Testis (tissue), 2 donors: ENCODE data around the gene MOK.

Source experiments
- POLR2A ChIP-seq: fragments of 450-650 bp; IDR thresholded peaks from one replicate; pipeline ENCODE4 v1.6.1; 2017; ENCODE audit warnings: antibody characterized with exemption, mild to moderate bottlenecking, moderate library complexity
- TF ChIP-seq, protein P1 (sequence below), 3 experiments: fragments of 450-650 bp in 2 of 3; fragments of 200-600 bp in 1 of 3; sonication (generic) in 1 of 3; IDR thresholded peaks; one replicate each; pipeline ENCODE4 v1.5.1; 2016 to 2019; ENCODE audit warnings: antibody characterized with exemption in 3 of 3, mild to moderate bottlenecking in 2 of 3, moderate library complexity in 1 of 3

DNA sequence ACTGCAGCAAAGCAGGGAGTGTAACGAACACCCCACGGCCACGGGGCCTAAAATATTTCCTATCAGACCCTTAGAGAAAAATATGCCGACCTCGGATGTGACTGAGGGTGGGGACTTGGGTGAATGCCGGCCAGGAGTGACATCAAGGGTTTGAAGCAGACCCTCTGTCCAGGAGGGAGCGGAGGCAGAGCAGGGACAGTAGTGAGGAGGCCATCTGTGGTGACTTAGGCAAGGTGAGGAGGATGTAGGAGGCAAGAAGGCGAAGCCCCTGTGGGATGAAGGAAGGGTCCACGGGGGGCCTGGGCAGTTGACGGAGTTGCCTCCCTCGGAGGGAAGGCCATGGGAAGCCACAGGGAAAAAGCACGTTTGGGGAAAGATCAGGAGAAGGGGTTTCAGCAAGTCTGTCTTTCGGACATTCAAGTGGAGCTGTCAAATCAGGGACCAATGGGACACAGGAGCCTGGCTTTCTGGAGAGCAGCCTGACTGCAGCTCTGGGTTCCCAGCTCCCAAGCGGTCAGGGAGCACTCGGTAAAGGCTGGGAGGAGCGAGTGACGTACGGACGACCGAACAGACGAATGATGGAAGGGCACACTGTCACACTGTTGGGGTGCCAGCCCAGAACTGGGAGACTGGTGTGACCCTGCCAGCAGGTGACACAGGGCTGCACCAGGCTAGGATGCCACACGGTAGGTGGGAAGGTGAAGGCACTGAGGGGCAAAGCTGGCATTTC, 74.3 kb downstream of the MOK start:
- TF ChIP-seq, protein P1, sequence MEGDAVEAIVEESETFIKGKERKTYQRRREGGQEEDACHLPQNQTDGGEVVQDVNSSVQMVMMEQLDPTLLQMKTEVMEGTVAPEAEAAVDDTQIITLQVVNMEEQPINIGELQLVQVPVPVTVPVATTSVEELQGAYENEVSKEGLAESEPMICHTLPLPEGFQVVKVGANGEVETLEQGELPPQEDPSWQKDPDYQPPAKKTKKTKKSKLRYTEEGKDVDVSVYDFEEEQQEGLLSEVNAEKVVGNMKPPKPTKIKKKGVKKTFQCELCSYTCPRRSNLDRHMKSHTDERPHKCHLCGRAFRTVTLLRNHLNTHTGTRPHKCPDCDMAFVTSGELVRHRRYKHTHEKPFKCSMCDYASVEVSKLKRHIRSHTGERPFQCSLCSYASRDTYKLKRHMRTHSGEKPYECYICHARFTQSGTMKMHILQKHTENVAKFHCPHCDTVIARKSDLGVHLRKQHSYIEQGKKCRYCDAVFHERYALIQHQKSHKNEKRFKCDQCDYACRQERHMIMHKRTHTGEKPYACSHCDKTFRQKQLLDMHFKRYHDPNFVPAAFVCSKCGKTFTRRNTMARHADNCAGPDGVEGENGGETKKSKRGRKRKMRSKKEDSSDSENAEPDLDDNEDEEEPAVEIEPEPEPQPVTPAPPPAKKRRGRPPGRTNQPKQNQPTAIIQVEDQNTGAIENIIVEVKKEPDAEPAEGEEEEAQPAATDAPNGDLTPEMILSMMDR (IDR thresholded peaks at IDR 0.05): no peak
- TF ChIP-seq POLR2A: no peak
